HepG2 (cell line): ENCODE data around the gene NFAT5. TPM values are rescaled to one million over a fixed set of nuclear protein-coding genes. Genes with fewer than 3 reads are reported as not detected.

Source experiments
- ATRX ChIP-seq: sonication (generic); formaldehyde crosslinking; IDR thresholded peaks from 2 replicates; pipeline ENCODE4 v1.4.0; 2020; ENCODE audit warnings: missing genetic modification reagents, borderline replicate concordance
- FOXO1 ChIP-seq: sonication (generic); formaldehyde crosslinking; IDR thresholded peaks from 2 replicates; pipeline ENCODE4 v1.4.0; 2020; ENCODE audit warnings: missing genetic modification reagents
- GZF1 ChIP-seq: sonication (generic); formaldehyde crosslinking; IDR thresholded peaks from 2 replicates; pipeline ENCODE4 v1.5.1; 2020; ENCODE audit warnings: mild to moderate bottlenecking, missing genetic modification reagents
- MTA1 ChIP-seq: sonication (generic); formaldehyde crosslinking; IDR thresholded peaks from 2 replicates; pipeline ENCODE4 v1.4.0; 2020; ENCODE audit warnings: missing genetic modification reagents, mild to moderate bottlenecking, borderline replicate concordance
- RAD21 ChIP-seq: fragments of 450-650 bp; formaldehyde crosslinking; IDR thresholded peaks from 2 replicates; pipeline ENCODE4 v1.5.0; 2020; ENCODE audit warnings: mild to moderate bottlenecking
- RXRA ChIP-seq: sonication (generic); formaldehyde crosslinking; IDR thresholded peaks from 2 replicates; pipeline ENCODE4 v1.5.1; 2020; ENCODE audit warnings: missing genetic modification reagents
- SPEN ChIP-seq: sonication (generic); formaldehyde crosslinking; IDR thresholded peaks from 2 replicates; pipeline ENCODE4 v1.5.1; 2020; ENCODE audit warnings: low read depth, mild to moderate bottlenecking, missing genetic modification reagents
- STAT5B ChIP-seq: sonication (generic); formaldehyde crosslinking; IDR thresholded peaks from 2 replicates; pipeline ENCODE4 v1.4.0; 2020; ENCODE audit warnings: missing genetic modification reagents
- TMF1 ChIP-seq: sonication (generic); formaldehyde crosslinking; IDR thresholded peaks from 2 replicates; pipeline ENCODE4 v1.8.1; 2022; ENCODE audit warnings: low read depth, missing genetic modification reagents
- ZFY ChIP-seq: sonication (generic); formaldehyde crosslinking; IDR thresholded peaks from 2 replicates; pipeline ENCODE4 v1.4.0; 2020; ENCODE audit warnings: missing genetic modification reagents
- ZNF354B ChIP-seq: sonication (generic); formaldehyde crosslinking; IDR thresholded peaks from 2 replicates; pipeline ENCODE4 v1.8.0; 2022; ENCODE audit warnings: mild to moderate bottlenecking, missing genetic modification reagents
- ZNF572 ChIP-seq: sonication (generic); formaldehyde crosslinking; IDR thresholded peaks from 2 replicates; pipeline ENCODE4 v1.5.1; 2020; ENCODE audit warnings: mild to moderate bottlenecking, missing genetic modification reagents
- ZNF577 ChIP-seq: sonication (generic); formaldehyde crosslinking; IDR thresholded peaks from 2 replicates; pipeline ENCODE4 v1.4.0; 2020; ENCODE audit warnings: mild to moderate bottlenecking, low read depth, missing genetic modification reagents, borderline replicate concordance
- ZNF589 ChIP-seq: sonication (generic); formaldehyde crosslinking; conservative IDR thresholded peaks from 2 replicates; pipeline ENCODE4 v1.8.0; 2022; ENCODE audit warnings: mild to moderate bottlenecking, moderate library complexity, missing genetic modification reagents
- ZNF709 ChIP-seq: sonication (generic); formaldehyde crosslinking; IDR thresholded peaks from 2 replicates; pipeline ENCODE4 v1.5.0; 2020; ENCODE audit warnings: mild to moderate bottlenecking, missing genetic modification reagents
- ZNF782 ChIP-seq: sonication (generic); formaldehyde crosslinking; IDR thresholded peaks from 2 replicates; pipeline ENCODE4 v1.4.0; 2020; ENCODE audit warnings: missing genetic modification reagents, mild to moderate bottlenecking, borderline replicate concordance
- polyA plus RNA-seq, 8 experiments: library from polyadenylated mRNA; depleted of rRNA in 3 of 8; stranded (reverse) in 7 of 8; unstranded in 1 of 8; fragments of >200 nt; fragmentation: Illumina TruSeq in 4 of 8; extraction: Trizol in 4 of 8; gene quantifications; 2 replicates each; pipeline versions ENCODE4 v1.2.1 to v1.2.3, GENCODE V29; 2011 to 2016; ENCODE audit warnings: low read depth in 4 of 8, missing spikeins in 1 of 8, mixed read lengths in 1 of 8; ENCODE audit not compliant: insufficient read depth in 1 of 8
- total RNA-seq, 5 experiments: library from RNA; depleted of rRNA; stranded (reverse); fragments of >200 nt; fragmentation: Illumina TruSeq; extraction: Trizol; gene quantifications; 2 replicates each; pipeline ENCODE4 v1.2.3, GENCODE V29; 2016; ENCODE audit warnings: low read depth in 1 of 5
- TF ChIP-seq, protein P1 (sequence below): sonication (generic); formaldehyde crosslinking; IDR thresholded peaks from 2 replicates; pipeline ENCODE4 v1.5.1; 2020; ENCODE audit warnings: mild to moderate bottlenecking, moderate library complexity, missing genetic modification reagents
- TF ChIP-seq, protein P2 (sequence below): sonication (generic); formaldehyde crosslinking; IDR thresholded peaks from 2 replicates; pipeline ENCODE4 v1.5.1; 2020; ENCODE audit warnings: mild to moderate bottlenecking, missing genetic modification reagents, borderline replicate concordance
- TF ChIP-seq, protein P3 (sequence below): IDR thresholded peaks from 2 replicates; pipeline ENCODE4 v1.6.1; 2016; ENCODE audit warnings: low read depth, borderline replicate concordance
- TF ChIP-seq, protein P4 (sequence below): sonication (generic); formaldehyde crosslinking; IDR thresholded peaks from 2 replicates; pipeline ENCODE4 v1.4.0; 2020; ENCODE audit warnings: missing genetic modification reagents, borderline replicate concordance

Gene NFAT5
- total and polyA plus RNA-seq, 2 of the 13 experiments (the other 11 are each of a cell fraction or from before 2014, with no cell fraction given): 20.5 to 54.3 TPM

DNA sequence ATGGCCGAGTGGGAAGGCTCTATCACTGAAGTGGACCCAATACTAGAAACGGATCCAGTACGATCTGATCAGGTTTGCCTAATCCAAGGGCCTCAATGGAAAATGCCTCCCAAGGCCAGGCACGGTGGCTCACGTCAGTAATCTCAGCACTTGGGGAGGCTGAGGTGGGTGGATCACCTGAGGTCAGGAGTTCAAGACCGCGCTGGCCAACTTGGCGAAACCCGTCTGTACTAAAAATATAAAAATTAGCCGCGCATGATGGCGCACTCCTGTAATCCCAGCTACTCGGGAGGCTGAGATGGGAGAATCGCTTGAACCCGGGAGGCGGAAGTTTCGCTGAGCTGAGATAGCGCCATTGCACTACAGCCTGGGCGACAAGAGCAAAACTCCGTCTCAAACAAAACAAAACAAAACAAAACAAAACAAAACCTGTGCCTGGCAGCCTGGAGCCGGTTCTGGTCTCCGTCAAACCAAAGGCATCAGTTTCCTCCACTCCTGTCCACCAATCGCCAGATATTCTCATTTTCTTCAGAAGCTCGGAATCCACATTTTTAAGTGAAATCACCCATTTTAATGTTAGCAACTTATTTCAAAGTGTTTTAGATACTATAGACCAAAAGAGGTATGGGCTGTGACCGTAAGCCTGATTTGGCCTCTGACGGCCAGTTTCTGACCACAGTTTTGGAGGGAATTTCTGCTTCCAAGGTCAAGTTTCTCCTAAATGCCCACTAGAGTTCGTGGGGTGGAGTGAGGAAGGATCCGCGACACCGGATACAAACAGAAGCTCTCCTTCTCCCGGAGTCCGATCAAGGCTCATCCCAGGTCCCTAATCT lies 159.9 kb downstream of the NFAT5 start (continued):
- TF ChIP-seq, protein P1, sequence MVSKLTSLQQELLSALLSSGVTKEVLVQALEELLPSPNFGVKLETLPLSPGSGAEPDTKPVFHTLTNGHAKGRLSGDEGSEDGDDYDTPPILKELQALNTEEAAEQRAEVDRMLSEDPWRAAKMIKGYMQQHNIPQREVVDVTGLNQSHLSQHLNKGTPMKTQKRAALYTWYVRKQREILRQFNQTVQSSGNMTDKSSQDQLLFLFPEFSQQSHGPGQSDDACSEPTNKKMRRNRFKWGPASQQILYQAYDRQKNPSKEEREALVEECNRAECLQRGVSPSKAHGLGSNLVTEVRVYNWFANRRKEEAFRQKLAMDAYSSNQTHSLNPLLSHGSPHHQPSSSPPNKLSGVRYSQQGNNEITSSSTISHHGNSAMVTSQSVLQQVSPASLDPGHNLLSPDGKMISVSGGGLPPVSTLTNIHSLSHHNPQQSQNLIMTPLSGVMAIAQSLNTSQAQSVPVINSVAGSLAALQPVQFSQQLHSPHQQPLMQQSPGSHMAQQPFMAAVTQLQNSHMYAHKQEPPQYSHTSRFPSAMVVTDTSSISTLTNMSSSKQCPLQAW: peak; percentile 48; the same call in 1 of the 2 replicates
- TF ChIP-seq, protein P2, sequence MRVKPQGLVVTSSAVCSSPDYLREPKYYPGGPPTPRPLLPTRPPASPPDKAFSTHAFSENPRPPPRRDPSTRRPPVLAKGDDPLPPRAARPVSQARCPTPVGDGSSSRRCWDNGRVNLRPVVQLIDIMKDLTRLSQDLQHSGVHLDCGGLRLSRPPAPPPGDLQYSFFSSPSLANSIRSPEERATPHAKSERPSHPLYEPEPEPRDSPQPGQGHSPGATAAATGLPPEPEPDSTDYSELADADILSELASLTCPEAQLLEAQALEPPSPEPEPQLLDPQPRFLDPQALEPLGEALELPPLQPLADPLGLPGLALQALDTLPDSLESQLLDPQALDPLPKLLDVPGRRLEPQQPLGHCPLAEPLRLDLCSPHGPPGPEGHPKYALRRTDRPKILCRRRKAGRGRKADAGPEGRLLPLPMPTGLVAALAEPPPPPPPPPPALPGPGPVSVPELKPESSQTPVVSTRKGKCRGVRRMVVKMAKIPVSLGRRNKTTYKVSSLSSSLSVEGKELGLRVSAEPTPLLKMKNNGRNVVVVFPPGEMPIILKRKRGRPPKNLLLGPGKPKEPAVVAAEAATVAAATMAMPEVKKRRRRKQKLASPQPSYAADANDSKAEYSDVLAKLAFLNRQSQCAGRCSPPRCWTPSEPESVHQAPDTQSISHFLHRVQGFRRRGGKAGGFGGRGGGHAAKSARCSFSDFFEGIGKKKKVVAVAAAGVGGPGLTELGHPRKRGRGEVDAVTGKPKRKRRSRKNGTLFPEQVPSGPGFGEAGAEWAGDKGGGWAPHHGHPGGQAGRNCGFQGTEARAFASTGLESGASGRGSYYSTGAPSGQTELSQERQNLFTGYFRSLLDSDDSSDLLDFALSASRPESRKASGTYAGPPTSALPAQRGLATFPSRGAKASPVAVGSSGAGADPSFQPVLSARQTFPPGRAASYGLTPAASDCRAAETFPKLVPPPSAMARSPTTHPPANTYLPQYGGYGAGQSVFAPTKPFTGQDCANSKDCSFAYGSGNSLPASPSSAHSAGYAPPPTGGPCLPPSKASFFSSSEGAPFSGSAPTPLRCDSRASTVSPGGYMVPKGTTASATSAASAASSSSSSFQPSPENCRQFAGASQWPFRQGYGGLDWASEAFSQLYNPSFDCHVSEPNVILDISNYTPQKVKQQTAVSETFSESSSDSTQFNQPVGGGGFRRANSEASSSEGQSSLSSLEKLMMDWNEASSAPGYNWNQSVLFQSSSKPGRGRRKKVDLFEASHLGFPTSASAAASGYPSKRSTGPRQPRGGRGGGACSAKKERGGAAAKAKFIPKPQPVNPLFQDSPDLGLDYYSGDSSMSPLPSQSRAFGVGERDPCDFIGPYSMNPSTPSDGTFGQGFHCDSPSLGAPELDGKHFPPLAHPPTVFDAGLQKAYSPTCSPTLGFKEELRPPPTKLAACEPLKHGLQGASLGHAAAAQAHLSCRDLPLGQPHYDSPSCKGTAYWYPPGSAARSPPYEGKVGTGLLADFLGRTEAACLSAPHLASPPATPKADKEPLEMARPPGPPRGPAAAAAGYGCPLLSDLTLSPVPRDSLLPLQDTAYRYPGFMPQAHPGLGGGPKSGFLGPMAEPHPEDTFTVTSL (CRISPR knock-in tag): no peak
- TF ChIP-seq ZNF577 (CRISPR knock-in tag) (no peak), ATRX (CRISPR knock-in tag) (no peak), GZF1 (CRISPR knock-in tag) (no peak), MTA1 (CRISPR knock-in tag) (peak; percentile 33; the same call in 1 of the 2 replicates), STAT5B (CRISPR knock-in tag) (no peak), ZNF709 (no peak), ZNF782 (CRISPR knock-in tag) (0 out of 2 replicates have a peak, but pooled peaks have one; percentile 17), ZNF589 (CRISPR knock-in tag) (0 out of 2 replicates have a peak, but pooled peaks have one; percentile 4), FOXO1 (CRISPR knock-in tag) (no peak), RXRA (CRISPR knock-in tag) (peak; percentile 64; the same call in 1 of the 2 replicates), ZNF354B (CRISPR knock-in tag) (peak; percentile 17; the same call in 1 of the 2 replicates), ZFY (CRISPR knock-in tag) (0 out of 2 replicates have a peak, but pooled peaks have one; percentile 36), ZNF572 (0 out of 2 replicates have a peak, but pooled peaks have one; percentile 53), TMF1 (CRISPR knock-in tag) (no peak), SPEN (no peak), RAD21 (CRISPR knock-in tag) (no peak)
- TF ChIP-seq, protein P3, sequence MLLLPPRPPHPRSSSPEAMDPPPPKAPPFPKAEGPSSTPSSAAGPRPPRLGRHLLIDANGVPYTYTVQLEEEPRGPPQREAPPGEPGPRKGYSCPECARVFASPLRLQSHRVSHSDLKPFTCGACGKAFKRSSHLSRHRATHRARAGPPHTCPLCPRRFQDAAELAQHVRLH (CRISPR knock-in tag): no peak; the same call in 1 of the 2 replicates
- TF ChIP-seq, protein P4, sequence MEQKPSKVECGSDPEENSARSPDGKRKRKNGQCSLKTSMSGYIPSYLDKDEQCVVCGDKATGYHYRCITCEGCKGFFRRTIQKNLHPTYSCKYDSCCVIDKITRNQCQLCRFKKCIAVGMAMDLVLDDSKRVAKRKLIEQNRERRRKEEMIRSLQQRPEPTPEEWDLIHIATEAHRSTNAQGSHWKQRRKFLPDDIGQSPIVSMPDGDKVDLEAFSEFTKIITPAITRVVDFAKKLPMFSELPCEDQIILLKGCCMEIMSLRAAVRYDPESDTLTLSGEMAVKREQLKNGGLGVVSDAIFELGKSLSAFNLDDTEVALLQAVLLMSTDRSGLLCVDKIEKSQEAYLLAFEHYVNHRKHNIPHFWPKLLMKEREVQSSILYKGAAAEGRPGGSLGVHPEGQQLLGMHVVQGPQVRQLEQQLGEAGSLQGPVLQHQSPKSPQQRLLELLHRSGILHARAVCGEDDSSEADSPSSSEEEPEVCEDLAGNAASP (CRISPR knock-in tag): no peak
